HG03060 (cell line): ENCODE data around the gene CCL24.
"Not testable (repeated sequence)": the region's sequence is repeated elsewhere in the genome, so short reads cannot be mapped to it uniquely, and the experiment has no call there.

ENCODE experiments used
- ATAC-seq: cut with Tn5 transposase; IDR thresholded peaks from one replicate; pipeline ENCODE4 v1.9.1; 2021; ENCODE audit warnings: low read depth, moderate number of reproducible peaks; ENCODE audit not compliant: unreplicated experiment

The CCL24 gene

DNA sequence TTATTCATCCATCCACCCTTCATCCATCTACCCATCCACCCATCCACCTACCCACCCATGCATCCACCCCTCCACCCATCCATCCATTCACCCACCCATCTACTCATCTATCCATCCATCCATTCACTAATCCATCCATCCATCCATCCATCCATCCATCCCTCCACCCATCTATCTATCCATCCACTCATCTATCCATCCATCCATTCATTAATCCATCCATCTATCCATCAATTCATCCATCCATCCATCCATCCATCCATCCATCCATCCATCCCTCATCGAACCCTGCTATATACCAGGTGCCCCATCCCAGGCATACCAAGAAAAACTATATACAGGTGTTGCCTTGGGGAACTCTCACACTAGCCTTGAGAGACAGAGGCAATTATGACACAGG lies 7.1 kb upstream of the CCL24 start:
- ATAC-seq, result no peak

DNA sequence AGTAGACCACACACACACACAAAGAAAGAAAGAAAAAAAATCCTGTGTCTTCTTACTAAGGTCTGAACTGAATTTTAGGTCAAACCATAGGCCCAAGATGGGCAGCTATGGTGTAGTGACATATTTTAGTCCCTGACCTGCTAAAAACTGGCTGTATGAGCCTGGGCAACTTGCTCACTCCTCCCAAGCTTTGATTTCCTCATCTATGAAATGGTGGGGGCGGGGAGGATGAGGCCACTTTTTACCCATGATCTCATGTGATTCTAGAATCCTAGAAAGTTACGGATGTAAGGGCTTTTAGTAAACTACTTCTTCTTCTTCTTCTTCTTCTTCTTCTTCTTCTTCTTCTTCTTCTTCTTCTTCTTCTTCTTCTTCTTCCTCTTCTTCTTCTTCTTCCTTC lies 6.1 kb upstream of the CCL24 start:
- ATAC-seq, result no peak

DNA sequence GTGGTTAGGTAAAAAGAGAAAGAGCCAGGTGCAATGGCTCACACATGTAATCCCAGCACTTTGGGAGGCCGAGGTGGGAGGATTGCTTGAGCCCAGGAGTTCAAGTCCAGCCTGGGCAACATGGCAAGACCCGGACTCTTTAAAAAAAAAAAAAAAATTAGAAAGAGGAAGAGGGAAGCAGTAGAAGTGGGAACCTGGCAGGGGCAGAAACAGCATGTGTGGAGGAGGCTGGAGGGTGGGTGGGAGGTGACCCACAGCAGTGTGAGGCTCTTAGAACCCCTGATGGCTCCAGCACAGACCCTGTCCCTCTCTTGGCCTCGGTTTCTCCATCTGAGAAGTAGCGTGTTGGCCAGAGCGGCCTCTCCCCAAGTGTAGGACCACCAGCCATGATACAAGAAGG lies 4.9 kb upstream of the CCL24 start:
- ATAC-seq, result no peak

DNA sequence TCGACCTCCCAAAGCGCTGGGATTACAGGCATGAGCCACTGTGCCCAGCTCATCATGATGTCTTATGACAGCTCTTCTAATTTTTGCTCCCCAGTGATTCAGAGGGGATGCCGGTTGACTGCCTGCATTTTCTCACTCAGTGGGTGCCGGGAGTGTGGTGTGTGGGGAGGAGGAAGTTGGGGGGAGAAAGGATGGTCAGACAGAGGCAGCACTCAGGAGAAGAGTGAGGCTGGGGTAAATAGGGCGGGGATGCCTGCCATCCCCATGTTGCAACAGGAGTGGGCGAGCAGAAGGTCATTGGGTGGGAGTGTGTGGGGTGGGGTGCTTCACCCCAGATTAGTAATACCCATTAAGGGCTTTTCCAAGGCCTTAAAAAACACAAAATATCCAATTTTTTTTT lies 3.5 kb upstream of the CCL24 start:
- no peak for ATAC-seq

DNA sequence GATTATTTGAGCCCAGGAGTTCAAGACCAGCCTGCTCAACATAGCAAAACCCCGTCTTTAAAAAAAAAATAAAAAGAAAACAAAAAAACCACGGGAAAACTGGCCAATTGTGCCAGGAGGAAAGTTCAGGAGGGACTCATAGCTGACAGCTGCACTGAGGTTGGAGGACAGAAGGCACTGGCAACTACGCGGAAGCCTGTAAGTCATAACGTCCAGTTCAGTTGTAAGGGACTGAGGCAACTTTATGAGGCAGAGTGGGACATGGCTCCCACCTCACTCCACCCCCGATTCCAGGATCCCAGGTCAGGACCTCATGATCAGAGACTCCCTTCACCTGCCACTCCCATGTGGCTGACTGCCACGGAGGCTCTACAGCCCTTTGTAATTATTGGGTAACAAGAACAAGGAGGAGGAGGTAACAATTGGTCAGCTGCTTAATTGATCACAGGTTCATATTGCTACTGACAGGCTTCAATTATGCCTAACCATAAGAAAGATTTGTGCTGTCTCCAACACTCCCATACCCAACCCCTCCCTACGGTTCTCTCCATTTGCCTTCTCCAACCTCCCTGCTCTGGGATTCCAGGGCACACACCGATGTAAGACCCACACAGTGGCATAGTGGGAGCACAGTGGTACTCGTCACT lies 1.9 kb upstream of the CCL24 start:
- ATAC-seq, result no peak

DNA sequence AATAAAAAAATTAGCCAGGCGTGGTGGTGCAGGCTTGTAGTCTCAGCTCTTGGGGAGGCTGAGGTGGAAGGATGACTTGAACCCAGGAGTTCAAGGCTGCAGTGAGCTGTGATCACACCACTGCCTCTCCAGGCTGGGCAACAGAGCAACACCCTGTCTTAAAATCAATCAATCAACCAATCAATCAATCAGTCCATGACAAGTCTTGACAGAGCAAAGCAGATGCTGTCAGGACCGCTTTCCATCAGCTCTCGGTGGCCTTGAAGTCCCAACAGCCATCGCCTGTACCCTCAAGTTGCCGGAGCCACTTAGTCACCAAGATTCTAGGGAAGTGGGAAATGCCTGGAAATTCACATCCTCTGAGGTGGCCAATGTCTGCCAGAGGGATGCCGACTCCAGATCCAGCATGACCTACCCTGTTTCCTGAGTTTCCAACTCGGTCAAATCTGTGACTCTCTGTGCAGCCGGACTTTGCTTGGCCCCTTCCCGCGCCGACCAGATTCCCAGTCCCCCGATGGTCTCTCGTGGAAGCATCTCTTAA lies 871 bp upstream of the CCL24 start:
- no peak for ATAC-seq

DNA sequence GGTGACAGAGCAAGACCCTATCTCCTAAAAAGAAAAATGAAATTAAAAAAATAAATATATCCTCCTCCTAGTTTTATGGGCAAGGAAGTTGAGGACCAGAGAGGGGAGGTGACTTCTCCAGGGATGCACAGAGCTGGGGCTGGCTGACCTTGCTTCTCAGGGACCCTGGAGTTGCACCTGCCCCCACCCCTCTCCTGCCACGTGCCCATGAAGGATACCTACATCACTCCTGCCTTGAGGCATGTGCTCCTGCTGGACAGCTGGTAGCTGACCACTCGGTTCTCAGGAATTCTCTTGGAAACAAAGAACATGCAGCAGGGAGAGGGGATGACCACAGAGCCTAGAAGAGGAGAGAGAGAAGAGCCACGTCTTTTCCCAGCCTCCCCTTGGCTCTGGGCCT lies 522 bp downstream of the CCL24 start:
- no peak for ATAC-seq

DNA sequence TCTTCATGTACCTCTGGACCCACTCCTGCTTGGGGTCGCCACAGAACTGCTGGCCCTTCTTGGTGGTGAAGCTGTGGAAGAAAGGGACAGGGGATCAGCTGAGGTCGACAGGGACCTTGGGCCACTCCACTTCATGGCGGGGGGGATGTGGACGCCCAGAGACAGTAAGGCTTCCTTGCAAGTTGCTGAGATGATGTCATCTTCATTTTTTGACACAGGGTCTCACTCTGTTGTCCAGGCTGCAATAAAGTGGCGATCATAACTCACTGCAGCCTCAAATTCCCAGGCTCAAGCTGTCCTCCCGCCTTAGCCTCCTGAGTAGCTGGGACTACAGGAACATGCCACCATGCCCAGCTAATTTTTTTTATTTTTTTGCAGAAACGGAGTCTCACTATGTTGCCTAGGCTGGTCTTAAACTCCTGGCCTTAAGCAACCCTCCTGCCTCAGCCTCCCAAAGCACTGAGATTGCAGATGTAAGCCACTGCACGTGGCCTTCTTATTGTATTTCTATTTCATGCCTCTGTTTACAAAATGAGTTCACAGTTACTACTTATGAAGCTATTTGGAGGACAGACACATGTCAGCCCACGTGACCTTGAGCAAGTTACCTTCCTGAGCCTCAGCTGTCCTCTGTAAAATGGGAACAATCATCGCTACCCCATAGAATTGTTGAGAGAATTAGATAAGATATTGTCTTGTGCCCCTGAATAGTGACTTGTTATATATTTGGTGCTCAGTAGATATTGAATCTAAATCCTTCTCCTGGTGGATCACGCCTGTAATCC lies 1.5 kb downstream of the CCL24 start:
- ATAC-seq, result no peak

DNA sequence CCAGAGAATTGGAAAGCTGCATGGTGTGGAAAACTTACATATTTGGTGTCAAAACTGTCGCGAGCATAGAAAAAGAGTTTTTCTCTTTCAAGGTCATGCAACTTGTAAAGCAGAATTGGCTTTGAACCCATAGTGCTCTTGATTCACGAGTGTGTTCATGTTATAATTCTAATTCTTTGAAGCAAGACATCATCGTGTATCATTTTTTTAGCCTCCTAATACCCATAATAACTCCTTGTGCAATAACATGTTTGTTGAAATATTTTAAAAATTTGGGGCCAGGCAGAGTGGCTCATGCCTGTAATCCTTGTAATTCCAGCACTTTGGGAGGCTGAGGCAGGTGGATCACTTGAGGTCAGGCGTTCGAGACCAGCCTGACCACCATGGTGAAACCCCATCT lies 4.2 kb downstream of the CCL24 start:
- no peak for ATAC-seq

DNA sequence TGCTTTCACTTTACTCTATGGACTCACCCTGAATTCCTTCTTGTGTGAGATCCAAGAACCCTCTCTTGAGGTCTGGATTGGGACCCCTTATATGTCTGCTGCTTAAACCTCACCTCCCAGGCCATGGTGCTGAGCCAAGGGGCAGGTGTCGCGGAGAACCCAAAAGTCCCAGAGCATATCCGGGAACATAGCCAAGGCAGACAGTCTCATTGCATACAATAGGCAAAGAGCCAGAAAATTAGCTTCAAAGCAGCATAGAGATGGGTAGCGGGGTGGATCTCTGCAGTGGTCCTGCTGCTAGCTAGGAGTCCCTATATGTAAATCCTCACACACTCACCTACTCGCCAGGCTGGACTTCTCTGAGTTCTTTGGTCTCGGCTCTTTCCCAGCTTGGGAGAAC lies 5.5 kb downstream of the CCL24 start:
- no peak for ATAC-seq

DNA sequence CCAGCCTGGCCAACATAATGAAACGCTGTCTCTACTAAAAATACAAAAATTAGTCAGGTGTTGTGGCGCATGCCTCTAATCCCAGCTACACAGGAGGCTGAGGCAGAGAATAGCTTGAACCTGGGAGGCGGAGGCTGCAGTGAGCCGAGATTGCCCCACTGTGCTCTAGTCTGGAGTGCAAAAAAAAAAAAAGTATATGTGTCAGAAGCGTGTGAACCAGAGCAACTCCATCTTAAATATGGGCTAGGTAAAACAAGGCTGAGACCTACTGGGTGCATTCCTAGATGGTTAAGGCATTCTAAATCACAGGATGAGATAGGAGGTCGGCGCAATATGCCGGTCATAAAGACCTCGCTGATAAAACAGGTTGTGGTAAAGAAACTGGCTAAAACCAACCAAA lies 6.2 kb downstream of the CCL24 start:
- no peak for ATAC-seq

DNA sequence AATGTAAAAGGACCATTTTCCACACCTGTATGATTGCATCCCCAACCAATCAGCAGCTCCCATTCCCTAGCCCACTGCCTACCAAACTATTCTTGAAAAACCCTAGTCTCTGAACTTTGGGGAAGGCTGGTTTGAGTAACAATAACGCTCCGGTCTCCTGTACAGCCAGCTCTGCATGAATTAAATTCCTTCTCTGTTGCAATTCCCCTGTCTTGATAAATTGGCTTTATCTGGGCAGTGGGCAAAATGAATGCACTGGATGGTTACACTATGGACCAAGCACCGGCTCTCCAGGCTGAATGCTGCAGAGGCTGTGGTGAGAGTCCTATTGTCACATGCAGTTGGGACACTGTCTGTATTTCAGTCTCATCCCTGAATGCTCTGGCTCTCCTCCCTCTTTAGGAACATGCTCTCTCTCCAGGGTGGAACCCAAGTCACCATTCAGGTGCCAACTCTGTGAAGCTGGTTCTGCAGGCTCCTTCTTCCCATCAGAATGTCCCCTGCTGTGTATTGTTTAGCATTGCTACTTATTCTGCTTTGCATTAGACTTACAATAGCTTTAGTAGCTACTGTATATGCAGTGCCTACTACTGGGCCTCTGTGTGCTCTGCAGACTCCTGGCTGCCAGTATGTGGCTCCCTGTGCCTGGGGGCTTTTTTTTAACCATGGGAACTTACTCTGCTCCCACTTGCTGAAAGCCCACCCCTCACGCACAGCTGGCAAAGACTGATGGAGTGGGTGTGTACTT lies 6.9 kb downstream of the CCL24 start:
- no peak for ATAC-seq

DNA sequence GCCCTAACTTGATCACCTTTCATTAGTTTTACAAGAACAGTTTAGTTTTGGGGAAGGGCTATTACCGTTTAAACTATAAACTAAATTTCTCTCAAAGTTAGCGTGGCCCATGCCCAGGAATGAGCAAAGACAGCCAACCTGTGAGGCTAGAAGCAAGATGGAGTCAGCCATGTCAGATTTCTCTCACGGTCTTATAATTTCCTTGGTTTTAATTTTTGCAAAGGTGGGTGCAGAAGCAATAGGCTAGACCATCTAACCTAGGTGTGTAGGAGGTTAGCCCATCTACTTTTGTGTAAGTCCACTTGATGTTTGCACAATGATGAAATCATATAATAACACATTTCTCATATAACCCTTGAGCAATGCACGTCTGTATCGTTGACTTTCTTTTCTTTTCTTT lies 8.9 kb downstream of the CCL24 start:
- no peak for ATAC-seq

DNA sequence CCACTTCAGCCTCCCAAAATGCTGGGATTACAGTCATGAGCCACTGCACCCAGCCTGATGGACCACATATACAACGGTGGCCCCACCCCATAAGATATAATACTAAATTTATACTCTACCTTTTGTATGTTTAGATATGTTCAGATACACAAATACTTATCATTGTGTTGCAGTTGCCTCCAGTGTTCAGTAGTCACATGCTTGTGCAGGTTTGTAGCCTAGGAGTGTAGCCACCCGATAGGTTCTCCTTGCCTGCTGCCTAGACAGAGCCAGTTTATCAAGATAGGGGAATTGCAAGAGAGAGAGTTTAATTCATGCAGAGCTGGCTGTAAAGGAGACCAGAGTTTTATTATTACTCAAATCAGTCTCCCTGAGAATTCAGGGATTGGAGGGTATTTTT lies 9.6 kb downstream of the CCL24 start:
- ATAC-seq, result no peak

DNA sequence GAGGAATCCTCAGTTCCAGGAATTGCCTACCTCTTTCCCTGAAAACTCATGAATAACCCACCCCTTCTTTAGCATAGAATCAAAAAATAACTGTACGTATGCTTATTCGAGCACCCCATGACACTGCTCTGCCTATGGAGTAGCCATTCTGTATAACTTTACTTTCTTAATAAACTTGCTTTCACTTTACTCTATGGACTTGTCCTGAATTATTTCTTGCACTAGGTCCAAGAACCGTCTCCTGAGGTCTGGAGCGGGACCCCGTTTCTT lies 11.1 kb downstream of the CCL24 start:
- ATAC-seq, result no peak

DNA sequence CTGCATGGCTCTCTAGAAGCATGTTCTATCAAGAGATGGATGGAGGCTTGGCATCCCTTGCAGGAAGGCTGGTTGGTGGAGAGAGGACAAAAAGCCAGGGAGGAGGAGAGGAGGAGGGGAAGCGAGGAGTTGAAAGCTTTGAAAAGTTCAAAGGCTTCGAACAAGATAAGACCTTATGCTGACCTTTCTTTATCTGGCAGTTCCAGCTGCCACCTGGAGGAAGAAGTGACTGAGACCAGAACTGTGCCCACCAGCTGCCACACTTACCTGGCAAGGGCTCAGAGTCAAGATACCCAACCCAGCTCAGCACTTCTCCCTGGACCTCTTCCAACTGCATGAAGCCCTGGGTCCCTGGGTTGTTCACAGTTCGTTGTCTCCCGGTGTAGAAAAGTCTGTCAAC lies 14.8 kb downstream of the CCL24 start:
- ATAC-seq, result no peak

DNA sequence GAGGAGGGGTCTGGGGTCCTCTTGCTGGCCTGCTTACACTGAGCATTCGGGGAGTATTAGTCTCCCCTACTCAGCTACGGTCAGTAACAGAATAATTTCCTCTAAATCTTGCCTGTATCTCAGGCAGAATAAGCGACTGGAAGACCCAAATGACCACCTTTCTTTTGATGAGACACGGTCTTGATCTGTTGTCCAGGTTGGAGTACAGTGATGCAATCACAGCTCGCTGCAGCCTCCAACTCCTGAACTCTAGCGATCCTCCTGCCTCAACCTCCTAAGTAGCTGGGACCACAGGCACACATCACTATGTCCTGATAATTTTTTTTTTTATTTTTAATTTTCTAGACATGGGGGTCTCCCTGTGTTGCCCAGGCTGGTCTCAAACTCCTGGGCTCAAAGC lies 17.2 kb downstream of the CCL24 start:
- no peak for ATAC-seq

DNA sequence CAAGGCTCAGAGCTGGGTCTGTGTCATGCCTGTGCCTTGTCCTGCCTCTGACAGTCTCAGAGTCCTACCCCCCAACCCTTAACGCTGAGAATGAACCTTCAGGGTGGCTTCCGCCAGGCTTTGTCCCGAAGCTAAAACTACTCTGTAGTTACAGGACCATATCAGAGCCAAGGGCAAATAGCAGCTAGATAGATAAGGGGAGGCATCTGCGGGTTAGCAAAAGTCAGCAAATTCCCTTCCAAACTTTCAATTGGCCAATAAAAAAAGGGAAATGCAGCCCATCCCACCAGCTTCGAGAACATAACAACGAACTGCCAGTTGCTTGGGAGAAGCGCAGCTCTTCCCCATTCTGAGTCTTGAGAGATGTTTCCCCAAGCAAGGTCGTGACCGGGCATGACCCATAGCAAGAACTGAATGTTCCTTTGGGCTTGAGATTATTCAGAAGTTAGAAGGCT lies 17.7 kb downstream of the CCL24 start:
- no peak for ATAC-seq

DNA sequence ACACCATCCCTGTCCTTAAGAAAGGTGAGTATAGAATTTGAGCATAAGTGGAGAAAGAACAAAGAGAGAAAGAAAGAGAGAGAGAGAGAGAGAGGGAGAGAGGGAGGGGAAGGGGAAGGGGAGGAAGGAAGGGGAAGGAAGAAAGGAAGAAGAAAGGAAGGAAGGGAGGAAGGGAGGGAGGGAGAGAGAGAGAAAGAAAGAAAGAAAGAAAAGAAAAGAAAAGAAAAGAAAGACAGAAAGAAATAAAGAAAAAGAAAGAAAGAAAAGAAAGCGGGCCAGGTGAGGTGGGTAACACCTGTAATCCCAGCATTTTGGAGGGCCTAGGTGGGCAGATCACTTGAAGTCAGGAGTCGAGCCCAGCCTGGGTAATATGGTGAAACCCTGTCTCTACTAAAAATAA lies 19.9 kb downstream of the CCL24 start:
- no peak for ATAC-seq

DNA sequence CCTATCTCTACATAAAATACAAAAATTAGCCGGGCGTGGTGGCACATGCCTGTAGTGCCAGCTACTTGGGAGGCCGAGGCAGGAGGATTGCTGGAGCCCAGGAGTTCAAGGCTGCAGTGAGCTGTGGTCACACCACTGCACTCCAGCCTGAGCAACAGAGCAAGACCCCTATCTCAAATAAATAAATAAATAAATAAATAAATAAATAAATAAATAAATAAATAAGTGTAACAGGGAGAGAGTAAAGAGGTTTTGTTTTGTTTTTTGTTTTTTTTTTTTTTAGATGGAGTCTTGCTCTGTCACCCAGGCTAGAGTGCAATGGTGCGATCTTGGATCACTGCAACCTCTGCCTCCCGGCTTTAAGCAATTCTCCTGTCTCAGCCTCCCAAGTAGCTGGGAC lies 21.0 kb downstream of the CCL24 start:
- ATAC-seq, result not testable (repeated sequence)

DNA sequence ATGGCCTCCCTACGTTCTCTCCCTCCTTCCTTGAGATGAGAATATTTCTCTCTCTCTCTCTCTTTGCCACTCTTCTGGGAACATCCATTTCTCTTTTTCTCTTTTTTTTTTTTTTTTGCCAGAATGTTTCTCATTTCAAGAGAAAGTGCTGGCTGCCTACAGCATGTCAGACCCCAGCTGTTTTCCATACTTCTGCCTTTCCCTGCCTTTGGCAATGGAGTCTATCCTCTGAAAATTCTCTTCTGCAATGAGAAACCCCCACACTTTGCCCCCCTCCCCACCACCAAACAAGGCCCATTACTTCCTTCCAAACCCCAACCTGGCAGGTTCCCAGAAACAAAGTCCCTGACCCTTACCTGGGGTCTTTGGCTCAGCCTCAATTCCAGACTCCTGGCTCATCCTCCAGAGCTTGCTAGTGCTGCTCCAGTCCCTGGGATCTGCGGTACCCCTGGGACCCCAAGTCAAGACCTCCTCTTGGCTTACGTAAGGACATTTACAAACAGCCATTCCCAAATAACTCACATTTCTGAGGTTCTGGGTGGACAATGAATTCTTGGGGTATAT lies 24.2 kb downstream of the CCL24 start:
- ATAC-seq, result no peak
